ENCODE data around the gene ATXN7L2. TPM values are rescaled to one million over a fixed set of nuclear protein-coding genes. Genes with fewer than 3 reads are reported as not detected.

The ATXN7L2 gene
- total and polyA plus RNA-seq, 10 of the 15 experiments (the other 5 are each of a cell fraction or from before 2014, with no cell fraction given), result 0.27 to 7.4 (median 4.9) TPM

DNA sequence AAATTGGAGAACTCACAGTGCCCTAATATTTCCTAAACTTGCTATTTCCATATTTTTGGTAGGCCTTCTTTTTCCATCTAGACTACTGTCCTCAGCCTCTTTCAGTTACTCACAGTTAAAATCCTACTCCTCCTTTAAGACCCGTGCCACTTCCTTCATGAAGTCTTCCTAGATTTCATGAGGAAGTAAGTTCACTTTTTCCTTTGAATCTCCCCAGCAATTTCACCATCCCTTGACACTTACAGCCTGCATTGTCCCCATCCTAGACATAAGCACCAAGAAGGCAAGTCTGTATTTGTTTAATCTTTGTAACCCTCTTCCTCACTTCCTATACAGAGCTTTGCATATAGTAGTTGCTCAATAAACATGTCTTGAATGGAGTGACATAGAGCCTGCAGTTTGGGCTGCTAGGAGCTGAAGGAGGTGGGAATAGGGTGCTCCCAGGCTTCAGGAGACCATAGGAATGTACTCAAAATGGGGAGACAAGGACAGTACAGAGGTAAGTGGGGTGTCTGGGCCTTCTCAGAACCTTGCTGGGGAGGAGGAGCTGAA, 50.7 kb downstream of the ATXN7L2 start (continued):
- no peak for TF ChIP-seq ASH2L (IDR thresholded peaks at IDR 0.05; ENCODE audit: borderline replicate concordance, low read depth)
- TF ChIP-seq TCF12 (IDR thresholded peaks at IDR 0.05; ENCODE audit: low read depth, low read length), result no peak

DNA sequence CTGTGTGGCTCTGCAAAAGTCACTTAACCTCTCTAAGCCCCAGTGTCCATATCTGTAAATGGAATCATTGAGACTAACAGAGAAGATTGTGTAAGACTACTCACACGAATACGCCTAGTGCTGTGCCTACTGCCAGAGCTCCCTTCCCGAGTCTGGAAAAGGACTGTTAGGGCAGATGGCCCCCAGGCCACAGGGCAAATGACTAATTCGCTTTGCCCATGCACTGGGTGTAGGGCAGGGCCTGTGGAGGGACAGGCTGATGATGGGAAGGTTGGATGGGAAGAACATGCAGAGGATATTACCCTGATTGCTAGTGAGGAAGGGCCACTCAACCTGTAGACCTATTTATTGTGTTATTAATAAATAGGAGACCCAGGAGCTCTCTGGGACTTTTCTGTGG, 51.8 kb downstream of the ATXN7L2 start:
- 50% methylated on average over 4 of the region's 4 CpGs for WGBS (ENCODE audit: insufficient coverage, insufficient replicate concordance, low lambda C conversion rate, missing lambda C conversion rate)
- ChIA-PET RAD21 (ENCODE audit: unreplicated experiment) (interaction anchor here (0.9 to 10.3 kb wide), 4 partner anchors 11 to 239 kb away, joined by 4 to 422 read pairs (median 4); partner anchors contain the start of gene CYB561D1), CTCF (interaction anchor here (0.9 to 21.3 kb wide), 6 partner anchors 8 to 259 kb away, joined by 3 to 1280 read pairs (median 6); partner anchors contain the start of genes AMIGO1, CYB561D1 and SORT1), POLR2A (no interaction called here), SMC1A (ENCODE audit: uncharacterized antibody, unreplicated experiment) (interaction anchor here (0.6 to 10.3 kb wide), 5 partner anchors 10 to 370 kb away, joined by 3 to 431 read pairs (median 4); partner anchors contain the start of gene CYB561D1)
- FAIRE-seq (no peak), ATAC-seq (no peak), DNase-seq (ENCODE audit: low read depth, low spot score) (no peak)
- no TSS peak for BruUV-seq (replicated peaks)
- H4K20me1 ChIP-seq (ENCODE audit: control insufficient read depth, insufficient read depth), result no peaks in the 10 kb centered on the region
- H3K4me2 ChIP-seq (ENCODE audit: control insufficient read depth, insufficient read depth), result no peak overlapping the region
- no peaks in the 10 kb centered on the region for H3K27me3 ChIP-seq (replicated peaks in 1 of 2; ENCODE audit: control insufficient read depth in 2 of 2, insufficient read depth in 2 of 2, low read length in 1 of 2)
- TF ChIP-seq NR2C1 (IDR thresholded peaks at IDR 0.05) (no peak), ZSCAN29 (IDR thresholded peaks at IDR 0.05) (no peak), KAT2A (conservative IDR thresholded peaks at IDR 0.05; ENCODE audit: control insufficient read depth, low read depth, low read length) (no peak), NBN (IDR thresholded peaks at IDR 0.05) (no peak), GATAD2B (conservative IDR thresholded peaks at IDR 0.05; ENCODE audit: low read depth) (no peak), MEF2B (IDR thresholded peaks at IDR 0.05; ENCODE audit: partially characterized antibody, poor library complexity, severe bottlenecking) (no peak), FOS (IDR thresholded peaks at IDR 0.05; ENCODE audit: borderline replicate concordance, extremely low read depth, insufficient read length) (no peak), MAX (IDR thresholded peaks at IDR 0.05; ENCODE audit: low read depth, low read length) (no peak), E2F8 (IDR thresholded peaks at IDR 0.05; ENCODE audit: low read depth, partially characterized antibody) (no peak), FOXK2 (IDR thresholded peaks at IDR 0.05) (no peak)
- TF ChIP-seq, protein P1, sequence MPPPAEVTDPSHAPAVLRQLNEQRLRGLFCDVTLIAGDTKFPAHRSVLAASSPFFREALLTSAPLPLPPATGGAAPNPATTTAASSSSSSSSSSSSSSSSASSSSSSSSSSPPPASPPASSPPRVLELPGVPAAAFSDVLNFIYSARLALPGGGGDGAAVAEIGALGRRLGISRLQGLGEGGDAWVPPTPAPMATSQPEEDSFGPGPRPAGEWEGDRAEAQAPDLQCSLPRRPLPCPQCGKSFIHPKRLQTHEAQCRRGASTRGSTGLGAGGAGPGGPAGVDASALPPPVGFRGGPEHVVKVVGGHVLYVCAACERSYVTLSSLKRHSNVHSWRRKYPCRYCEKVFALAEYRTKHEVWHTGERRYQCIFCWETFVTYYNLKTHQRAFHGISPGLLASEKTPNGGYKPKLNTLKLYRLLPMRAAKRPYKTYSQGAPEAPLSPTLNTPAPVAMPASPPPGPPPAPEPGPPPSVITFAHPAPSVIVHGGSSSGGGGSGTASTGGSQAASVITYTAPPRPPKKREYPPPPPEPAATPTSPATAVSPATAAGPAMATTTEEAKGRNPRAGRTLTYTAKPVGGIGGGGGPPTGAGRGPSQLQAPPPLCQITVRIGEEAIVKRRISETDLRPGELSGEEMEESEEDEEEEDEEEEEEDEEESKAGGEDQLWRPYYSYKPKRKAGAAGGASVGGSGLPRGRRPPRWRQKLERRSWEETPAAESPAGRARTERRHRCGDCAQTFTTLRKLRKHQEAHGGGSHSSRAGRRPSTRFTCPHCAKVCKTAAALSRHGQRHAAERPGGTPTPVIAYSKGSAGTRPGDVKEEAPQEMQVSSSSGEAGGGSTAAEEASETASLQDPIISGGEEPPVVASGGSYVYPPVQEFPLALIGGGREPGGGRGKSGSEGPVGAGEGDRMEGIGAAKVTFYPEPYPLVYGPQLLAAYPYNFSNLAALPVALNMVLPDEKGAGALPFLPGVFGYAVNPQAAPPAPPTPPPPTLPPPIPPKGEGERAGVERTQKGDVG (CRISPR knock-in tag; IDR thresholded peaks at IDR 0.05), result no peak
- no peaks in the 10 kb centered on the region for H3K9me3 ChIP-seq (replicated peaks; ENCODE audit: control insufficient read depth, insufficient read depth, low read length)
- H2AFZ ChIP-seq (ENCODE audit: control insufficient read depth, low read depth, low read length), result no peak overlapping the region
- intact Hi-C loops (cut with micrococcal nuclease; ENCODE audit: unreplicated experiment), result no loop called here
- no peak overlapping the region for H3K27ac ChIP-seq (ENCODE audit: control insufficient read depth, insufficient read depth)
- no peak overlapping the region for H3K4me3 ChIP-seq
- no peaks in the 10 kb centered on the region for H3K79me2 ChIP-seq (ENCODE audit: control insufficient read depth, insufficient read depth, low read length)
- H3K4me1 ChIP-seq (ENCODE audit: control insufficient read depth, insufficient read depth, low read length), result peaks cover 6% of the 10 kb centered on the region
- no peak overlapping the region for H3K9ac ChIP-seq (ENCODE audit: control insufficient read depth, insufficient read depth, low read length)
- in situ Hi-C loops (cut with MboI), result no loop called here
- no peaks in the 10 kb centered on the region for H3K36me3 ChIP-seq (ENCODE audit: control insufficient read depth in 2 of 2, insufficient read depth in 2 of 2, low read length in 1 of 2)

Data from GM12878 (cell line).